ENCODE measurements around the gene ALB.

Gene ALB

DNA sequence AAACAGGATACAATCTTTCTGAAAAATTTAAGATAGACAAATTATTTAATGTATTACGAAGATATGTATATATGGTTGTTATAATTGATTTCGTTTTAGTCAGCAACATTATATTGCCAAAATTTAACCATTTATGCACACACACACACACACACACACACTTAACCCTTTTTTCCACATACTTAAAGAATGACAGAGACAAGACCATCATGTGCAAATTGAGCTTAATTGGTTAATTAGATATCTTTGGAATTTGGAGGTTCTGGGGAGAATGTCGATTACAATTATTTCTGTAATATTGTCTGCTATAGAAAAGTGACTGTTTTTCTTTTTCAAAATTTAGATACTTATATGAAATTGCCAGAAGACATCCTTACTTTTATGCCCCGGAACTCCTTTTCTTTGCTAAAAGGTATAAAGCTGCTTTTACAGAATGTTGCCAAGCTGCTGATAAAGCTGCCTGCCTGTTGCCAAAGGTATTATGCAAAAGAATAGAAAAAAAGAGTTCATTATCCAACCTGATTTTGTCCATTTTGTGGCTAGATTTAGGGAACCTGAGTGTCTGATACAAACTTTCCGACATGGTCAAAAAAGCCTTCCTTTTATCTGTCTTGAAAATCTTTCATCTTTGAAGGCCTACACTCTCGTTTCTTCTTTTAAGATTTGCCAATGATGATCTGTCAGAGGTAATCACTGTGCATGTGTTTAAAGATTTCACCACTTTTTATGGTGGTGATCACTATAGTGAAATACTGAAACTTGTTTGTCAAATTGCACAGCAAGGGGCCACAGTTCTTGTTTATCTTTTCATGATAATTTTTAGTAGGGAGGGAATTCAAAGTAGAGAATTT, 5.2 kb downstream of the ALB start:
- DNase-seq: no peak

DNA sequence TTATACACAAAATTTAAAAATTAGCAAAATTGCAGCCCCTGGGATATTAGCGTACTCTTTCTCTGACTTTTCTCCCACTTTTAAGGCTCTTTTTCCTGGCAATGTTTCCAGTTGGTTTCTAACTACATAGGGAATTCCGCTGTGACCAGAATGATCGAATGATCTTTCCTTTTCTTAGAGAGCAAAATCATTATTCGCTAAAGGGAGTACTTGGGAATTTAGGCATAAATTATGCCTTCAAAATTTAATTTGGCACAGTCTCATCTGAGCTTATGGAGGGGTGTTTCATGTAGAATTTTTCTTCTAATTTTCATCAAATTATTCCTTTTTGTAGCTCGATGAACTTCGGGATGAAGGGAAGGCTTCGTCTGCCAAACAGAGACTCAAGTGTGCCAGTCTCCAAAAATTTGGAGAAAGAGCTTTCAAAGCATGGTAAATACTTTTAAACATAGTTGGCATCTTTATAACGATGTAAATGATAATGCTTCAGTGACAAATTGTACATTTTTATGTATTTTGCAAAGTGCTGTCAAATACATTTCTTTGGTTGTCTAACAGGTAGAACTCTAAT, 6.0 kb downstream of the ALB start:
- DNase-seq: no peak

DNA sequence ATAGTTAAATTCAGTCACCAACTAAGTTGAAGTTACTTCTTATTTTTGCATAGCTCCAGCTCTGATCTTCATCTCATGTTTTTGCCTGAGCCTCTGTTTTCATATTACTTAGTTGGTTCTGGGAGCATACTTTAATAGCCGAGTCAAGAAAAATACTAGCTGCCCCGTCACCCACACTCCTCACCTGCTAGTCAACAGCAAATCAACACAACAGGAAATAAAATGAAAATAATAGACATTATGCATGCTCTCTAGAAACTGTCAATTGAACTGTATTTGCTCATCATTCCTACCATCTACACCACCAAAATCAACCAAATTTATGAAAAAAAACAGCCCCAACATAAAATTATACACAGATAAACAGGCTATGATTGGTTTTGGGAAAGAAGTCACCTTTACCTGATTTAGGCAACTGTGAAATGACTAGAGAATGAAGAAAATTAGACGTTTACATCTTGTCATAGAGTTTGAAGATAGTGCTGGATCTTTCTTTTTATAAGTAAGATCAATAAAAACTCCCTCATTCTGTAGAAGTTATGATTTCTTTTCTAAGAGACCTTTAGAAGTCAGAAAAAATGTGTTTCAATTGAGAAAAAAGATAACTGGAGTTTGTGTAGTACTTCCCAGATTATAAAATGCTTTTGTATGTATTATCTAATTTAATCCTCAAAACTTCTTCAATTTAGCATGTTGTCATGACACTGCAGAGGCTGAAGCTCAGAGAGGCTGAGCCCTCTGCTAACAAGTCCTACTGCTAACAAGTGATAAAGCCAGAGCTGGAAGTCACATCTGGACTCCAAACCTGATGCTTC, 7.0 kb downstream of the ALB start:
- no peak for DNase-seq

DNA sequence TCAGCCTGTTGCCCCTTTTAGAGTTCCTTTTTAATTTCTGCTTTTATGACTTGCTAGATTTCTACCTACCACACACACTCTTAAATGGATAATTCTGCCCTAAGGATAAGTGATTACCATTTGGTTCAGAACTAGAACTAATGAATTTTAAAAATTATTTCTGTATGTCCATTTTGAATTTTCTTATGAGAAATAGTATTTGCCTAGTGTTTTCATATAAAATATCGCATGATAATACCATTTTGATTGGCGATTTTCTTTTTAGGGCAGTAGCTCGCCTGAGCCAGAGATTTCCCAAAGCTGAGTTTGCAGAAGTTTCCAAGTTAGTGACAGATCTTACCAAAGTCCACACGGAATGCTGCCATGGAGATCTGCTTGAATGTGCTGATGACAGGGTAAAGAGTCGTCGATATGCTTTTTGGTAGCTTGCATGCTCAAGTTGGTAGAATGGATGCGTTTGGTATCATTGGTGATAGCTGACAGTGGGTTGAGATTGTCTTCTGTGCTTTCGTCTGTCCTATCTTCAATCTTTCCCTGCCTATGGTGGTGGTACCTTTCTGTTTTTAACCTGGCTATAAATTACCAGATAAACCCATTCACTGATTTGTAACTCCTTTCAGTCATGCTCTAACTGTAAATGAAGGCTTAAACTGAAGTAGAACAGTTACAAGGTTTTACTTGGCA, 7.8 kb downstream of the ALB start:
- no peak for DNase-seq

DNA sequence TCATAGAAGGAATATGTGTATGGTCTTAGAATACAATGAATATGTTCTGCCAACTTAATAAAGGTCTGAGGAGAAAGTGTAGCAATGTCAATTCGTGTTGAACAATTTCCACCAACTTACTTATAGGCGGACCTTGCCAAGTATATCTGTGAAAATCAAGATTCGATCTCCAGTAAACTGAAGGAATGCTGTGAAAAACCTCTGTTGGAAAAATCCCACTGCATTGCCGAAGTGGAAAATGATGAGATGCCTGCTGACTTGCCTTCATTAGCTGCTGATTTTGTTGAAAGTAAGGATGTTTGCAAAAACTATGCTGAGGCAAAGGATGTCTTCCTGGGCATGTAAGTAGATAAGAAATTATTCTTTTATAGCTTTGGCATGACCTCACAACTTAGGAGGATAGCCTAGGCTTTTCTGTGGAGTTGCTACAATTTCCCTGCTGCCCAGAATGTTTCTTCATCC, 9.2 kb downstream of the ALB start:
- DNase-seq: no peak

DNA sequence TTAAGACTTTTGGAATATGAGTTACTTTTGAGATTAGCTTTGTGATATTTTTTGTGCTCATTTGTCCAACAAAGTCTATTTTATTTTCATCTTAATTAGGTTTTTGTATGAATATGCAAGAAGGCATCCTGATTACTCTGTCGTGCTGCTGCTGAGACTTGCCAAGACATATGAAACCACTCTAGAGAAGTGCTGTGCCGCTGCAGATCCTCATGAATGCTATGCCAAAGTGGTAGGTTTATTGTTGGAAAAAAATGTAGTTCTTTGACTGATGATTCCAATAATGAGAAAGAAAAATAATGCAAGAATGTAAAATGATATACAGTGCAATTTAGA, 10.8 kb downstream of the ALB start:
- no peak for DNase-seq

DNA sequence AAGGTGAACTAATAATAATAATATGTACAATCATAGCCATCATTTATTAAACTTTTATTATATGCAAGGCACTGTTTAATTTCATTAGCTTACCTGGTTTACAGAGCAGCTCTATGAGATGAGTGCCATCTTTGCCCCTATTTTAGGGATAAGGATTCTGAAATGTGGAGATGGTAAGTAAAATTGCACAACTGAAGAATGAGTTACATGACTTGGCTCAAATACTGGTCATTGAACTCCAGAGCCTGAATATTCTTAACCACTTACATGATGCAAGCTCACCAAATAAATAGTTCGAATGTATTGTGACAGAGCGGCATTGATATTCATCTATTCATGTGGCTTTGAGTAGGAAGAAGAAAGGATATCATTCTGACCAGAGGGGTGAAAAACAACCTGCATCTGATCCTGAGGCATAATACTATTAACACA, 11.7 kb downstream of the ALB start:
- no peak for DNase-seq

DNA sequence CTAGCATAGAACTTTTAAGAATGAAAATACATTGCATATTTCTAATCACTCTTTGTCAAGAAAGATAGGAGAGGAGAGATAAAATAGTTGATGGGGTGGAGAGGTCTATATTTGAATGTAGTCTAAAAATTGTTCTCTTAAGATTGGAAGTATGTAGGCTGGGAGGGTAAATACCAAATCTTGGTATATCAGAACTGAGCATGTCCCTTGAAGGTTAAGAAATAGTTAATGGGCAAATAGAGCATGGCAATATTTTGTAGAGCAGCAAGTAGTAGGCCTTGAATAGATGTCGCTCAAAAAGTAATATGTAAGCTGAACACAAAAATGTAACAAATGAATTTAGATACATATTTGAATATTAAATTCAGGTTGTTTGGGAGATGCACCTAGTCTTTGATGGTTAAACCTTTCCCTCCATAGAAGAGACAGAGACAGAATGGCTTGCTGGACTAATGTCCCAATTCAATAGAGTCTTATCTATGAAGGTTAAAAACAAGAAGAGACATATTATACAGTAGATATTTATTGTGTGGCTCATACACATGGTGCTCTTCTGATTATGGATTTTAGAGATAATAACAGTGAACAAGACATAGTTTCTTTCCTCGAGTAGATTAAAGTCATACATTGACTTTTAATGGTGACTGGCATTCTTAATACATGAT, 12.5 kb downstream of the ALB start:
- DNase-seq: no peak

DNA sequence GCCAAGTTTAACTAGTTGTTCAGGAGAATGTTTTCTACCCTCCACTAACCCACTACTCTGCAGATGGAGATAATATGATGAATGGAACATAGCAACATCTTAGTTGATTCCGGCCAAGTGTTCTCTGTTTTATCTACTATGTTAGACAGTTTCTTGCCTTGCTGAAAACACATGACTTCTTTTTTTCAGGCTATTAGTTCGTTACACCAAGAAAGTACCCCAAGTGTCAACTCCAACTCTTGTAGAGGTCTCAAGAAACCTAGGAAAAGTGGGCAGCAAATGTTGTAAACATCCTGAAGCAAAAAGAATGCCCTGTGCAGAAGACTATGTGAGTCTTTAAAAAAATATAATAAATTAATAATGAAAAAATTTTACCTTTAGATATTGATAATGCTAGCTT, 13.3 kb downstream of the ALB start:
- no peak for DNase-seq

DNA sequence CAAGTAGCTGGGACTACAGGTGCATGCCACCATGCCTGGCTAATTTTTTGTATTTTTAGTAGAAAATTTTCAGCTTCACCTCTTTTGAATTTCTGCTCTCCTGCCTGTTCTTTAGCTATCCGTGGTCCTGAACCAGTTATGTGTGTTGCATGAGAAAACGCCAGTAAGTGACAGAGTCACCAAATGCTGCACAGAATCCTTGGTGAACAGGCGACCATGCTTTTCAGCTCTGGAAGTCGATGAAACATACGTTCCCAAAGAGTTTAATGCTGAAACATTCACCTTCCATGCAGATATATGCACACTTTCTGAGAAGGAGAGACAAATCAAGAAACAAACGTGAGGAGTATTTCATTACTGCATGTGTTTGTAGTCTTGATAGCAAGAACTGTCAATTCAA, 13.9 kb downstream of the ALB start:
- no peak for DNase-seq

DNA sequence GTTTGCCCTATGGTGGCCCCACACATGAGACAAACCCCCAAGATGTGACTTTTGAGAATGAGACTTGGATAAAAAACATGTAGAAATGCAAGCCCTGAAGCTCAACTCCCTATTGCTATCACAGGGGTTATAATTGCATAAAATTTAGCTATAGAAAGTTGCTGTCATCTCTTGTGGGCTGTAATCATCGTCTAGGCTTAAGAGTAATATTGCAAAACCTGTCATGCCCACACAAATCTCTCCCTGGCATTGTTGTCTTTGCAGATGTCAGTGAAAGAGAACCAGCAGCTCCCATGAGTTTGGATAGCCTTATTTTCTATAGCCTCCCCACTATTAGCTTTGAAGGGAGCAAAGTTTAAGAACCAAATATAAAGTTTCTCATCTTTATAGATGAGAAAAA, 14.6 kb downstream of the ALB start:
- DNase-seq: no peak

DNA sequence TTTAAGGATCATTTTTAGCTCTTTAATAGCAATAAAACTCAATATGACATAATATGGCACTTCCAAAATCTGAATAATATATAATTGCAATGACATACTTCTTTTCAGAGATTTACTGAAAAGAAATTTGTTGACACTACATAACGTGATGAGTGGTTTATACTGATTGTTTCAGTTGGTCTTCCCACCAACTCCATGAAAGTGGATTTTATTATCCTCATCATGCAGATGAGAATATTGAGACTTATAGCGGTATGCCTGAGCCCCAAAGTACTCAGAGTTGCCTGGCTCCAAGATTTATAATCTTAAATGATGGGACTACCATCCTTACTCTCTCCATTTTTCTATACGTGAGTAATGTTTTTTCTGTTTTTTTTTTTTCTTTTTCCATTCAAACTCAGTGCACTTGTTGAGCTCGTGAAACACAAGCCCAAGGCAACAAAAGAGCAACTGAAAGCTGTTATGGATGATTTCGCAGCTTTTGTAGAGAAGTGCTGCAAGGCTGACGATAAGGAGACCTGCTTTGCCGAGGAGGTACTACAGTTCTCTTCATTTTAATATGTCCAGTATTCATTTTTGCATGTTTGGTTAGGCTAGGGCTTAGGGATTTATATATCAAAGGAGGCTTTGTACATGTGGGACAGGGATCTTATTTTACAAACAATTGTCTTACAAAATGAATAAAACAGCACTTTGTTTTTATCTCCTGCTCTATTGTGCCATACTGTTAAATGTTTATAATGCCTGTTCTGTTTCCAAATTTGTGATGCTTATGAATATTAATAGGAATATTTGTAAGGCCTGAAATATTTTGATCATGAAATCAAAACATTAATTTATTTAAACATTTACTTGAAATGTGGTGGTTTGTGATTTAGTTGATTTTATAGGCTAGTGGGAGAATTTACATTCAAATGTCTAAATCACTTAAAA, 15.3 kb downstream of the ALB start:
- no peak for DNase-seq

DNA sequence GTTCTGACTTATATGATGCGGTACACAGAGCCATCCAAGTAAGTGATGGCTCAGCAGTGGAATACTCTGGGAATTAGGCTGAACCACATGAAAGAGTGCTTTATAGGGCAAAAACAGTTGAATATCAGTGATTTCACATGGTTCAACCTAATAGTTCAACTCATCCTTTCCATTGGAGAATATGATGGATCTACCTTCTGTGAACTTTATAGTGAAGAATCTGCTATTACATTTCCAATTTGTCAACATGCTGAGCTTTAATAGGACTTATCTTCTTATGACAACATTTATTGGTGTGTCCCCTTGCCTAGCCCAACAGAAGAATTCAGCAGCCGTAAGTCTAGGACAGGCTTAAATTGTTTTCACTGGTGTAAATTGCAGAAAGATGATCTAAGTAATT, 16.5 kb downstream of the ALB start:
- DNase-seq: no peak

DNA sequence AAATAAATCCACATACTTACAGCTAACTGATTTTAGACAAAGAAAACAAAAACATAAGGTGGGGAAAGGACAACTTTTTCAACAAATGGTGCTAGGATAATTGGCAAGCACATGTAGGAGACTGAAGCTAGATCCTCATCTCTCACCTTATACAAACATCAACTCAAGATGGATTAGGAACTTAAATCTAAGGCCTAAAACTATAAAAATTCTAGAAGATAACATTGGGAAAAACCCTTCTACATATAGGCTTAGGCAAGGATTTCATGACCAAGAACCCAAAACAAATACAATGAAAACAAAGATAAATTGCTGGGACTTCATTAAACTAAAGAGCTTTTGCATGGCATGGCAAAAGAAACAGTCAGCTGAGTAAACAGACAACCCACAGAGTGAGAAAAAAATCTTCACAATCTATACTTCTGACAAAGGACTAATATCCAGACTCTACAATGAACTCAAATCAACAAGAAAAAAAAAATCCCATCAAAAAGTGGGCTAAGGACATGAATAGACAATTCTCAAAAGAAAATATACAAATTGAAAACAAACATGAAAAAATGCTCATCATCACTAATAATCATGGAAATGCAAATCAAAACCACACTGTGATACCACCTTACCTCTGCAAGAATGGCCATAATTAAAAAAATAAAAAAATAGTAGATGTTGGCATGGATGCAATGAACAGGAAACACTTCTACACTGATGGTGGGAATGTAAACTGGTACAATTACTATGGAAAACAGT, 17.8 kb downstream of the ALB start:
- no peak for DNase-seq

DNA sequence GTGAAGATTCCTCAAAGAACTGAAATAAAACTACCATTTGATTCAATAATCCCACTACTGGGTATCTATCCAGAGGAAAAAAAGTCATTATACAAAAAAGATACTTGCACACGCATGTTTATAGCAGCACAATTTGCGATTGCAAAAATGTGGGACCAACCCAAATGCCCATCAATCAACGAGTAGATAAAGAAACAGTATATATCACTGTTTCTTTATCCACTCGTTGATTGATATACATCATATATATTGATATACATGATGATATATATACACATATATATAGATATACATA, 18.3 kb downstream of the ALB start:
- DNase-seq: no peak

DNA sequence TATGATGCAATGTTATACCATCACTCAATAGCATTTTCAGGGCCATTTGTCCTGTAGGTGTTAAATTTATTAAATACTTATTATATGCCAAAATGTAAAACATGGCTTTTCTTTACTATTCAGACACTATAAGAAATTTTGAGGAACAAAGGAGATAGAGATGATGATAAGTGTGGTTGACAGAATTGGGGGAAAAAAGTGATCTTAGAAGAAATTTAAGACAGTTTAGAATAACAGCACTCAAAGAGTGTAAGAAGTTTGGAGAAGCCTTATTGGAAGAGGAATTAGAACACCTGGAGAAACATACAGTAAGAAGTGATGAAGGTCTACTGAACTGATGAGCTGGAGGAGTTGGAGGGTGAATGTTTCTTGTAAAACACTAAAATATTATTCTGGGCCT, 19.1 kb downstream of the ALB start:
- DNase-seq: no peak

DNA sequence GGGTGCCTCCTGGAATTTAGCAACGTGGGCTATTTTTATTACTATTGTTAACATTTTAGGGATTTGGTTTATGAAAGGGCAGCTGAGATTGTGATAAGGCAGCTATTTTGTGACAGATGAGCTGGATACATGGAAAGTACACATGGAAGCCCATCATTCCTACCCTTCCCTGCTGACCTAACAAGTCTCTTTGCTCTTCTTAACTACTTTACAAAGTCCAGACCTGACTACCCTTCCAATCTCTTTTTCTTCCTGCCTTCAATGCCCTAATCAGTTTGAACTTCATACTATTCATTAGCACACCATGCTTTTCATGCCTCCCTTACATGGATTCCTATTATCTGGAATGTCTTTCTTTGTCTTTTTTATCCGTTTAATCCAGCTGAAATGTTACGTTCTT, 22.6 kb downstream of the ALB start:
- no peak for DNase-seq

DNA sequence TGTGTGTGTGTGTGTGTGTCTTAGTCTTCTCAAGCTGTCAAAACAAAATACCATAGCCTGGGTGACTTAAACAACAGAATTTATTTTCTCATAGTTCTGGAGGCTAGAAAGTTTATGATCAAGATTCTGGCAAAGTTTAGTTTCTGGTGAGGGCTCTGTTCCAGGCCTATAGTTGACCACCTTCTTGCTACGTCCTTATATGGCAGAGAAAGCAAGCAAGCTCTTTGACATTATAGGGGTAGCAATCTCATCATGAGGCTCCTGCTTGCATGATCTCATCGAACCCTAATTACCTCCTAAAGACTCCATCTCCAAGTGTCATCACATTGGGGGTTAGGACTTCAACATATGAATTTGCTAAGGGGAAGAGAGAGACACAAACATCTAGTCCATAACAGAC, 25.0 kb downstream of the ALB start:
- no peak for DNase-seq

DNA sequence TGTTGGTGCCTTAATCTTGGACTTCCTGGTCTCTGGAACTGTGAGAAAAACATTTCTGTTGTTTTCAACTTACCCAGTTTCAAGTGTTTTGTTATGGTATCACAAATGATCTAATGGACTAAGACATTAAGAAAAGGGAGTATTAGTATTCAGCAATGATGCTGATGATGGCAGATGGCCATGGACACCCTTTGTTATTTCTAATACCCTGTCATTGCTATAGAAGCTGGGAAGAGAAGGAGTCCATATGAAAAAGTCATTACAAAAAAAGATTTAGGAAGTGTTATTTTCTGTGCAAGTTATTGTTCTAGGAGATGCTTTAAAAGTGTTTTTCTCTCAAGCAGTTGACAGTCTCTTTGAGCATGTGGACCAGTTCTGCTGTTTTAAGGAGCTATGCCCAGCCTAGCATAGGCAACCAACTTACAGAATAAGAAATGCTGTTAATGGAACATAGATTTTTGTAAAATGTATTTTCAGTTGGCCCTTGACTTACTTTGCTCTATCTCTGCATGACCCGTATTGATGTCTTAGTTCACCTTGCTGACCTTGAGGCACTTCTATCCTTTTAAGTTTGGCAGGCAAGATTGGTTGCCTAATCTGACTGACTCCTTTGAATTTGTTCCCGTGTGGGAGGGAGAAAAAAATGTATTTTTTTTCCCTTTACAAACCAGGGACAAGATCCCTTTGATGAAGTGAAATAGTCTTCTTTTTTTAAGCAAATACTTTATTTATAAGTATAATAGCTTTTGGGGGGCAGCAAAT, 25.9 kb downstream of the ALB start:
- DNase-seq: no peak

DNA sequence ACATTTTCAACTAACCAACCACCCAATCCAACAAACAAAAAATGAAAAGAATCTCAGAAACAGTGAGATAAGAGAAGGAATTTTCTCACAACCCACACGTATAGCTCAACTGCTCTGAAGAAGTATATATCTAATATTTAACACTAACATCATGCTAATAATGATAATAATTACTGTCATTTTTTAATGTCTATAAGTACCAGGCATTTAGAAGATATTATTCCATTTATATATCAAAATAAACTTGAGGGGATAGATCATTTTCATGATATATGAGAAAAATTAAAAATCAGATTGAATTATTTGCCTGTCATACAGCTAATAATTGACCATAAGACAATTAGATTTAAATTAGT, 27.7 kb downstream of the ALB start:
- DNase-seq: no peak
